HCT116 (cell line): ENCODE results near the gene USP32.

Experiments
- CEBPB ChIP-seq: IDR thresholded peaks from 2 replicates; pipeline ENCODE4 v1.6.1; 2012; ENCODE audit warnings: low read depth
- EGR1 ChIP-seq: IDR thresholded peaks from 2 replicates; pipeline ENCODE4 v1.6.1; 2012; ENCODE audit warnings: low read depth
- JUND ChIP-seq: IDR thresholded peaks from 2 replicates; pipeline ENCODE4 v1.6.1; 2012
- POLR2AphosphoS5 ChIP-seq: IDR thresholded peaks from 2 replicates; pipeline ENCODE4 v1.6.1; 2011; ENCODE audit warnings: mild to moderate bottlenecking, low read depth, low read length, moderate library complexity
- RAD21 ChIP-seq: IDR thresholded peaks from 2 replicates; pipeline ENCODE4 v1.6.1; 2012; ENCODE audit warnings: low read depth, mild to moderate bottlenecking
- SIN3A ChIP-seq: IDR thresholded peaks from 2 replicates; pipeline ENCODE4 v1.6.1; 2012; ENCODE audit warnings: low read depth
- TF ChIP-seq, protein P1 (sequence below), 3 experiments: fragments of 200-600 bp in 1 of 3; sonication (generic) in 1 of 3; IDR thresholded peaks in 2 of 3; conservative IDR thresholded peaks in 1 of 3; 2 replicates each; pipeline ENCODE4 v1.5.1; 2012 to 2017; ENCODE audit warnings: low read depth in 2 of 3, low read length in 2 of 3, antibody characterized with exemption in 1 of 3, borderline replicate concordance in 1 of 3, control low read depth in 1 of 3, mild to moderate bottlenecking in 1 of 3, mixed read lengths in 1 of 3, mixed run types in 1 of 3, moderate library complexity in 1 of 3; ENCODE audit not compliant: insufficient read depth in 1 of 3
- TF ChIP-seq, protein P2 (sequence below): IDR thresholded peaks from 2 replicates; pipeline ENCODE4 v1.6.1; 2012

DNA sequence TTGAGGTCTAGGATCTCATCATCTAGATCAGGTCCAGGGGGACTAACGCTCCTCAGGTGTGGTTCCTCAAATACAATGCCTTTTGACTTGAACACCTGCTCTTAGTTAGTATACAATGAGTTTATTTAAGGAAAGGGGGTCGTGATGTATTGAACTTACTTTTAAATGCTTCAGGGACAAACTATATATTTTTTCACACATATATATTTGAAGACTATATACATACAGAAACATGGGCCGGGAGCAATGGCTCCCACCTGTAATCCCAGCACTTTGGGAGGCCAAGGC lies 11.5 kb upstream of the USP32 start:
- TF ChIP-seq, protein P1, sequence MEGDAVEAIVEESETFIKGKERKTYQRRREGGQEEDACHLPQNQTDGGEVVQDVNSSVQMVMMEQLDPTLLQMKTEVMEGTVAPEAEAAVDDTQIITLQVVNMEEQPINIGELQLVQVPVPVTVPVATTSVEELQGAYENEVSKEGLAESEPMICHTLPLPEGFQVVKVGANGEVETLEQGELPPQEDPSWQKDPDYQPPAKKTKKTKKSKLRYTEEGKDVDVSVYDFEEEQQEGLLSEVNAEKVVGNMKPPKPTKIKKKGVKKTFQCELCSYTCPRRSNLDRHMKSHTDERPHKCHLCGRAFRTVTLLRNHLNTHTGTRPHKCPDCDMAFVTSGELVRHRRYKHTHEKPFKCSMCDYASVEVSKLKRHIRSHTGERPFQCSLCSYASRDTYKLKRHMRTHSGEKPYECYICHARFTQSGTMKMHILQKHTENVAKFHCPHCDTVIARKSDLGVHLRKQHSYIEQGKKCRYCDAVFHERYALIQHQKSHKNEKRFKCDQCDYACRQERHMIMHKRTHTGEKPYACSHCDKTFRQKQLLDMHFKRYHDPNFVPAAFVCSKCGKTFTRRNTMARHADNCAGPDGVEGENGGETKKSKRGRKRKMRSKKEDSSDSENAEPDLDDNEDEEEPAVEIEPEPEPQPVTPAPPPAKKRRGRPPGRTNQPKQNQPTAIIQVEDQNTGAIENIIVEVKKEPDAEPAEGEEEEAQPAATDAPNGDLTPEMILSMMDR (IDR thresholded peaks at IDR 0.05 in 2 of 3, conservative IDR thresholded peaks at IDR 0.05 in 1 of 3; ENCODE audit: borderline replicate concordance in 1 of 3, insufficient read depth in 1 of 3, low read depth in 2 of 3, low read length in 2 of 3), result no peak
- no peak for TF ChIP-seq CEBPB
- TF ChIP-seq EGR1, result no peak
- no peak for TF ChIP-seq POLR2AphosphoS5
- TF ChIP-seq RAD21, result no peak
- no peak for TF ChIP-seq SIN3A
- TF ChIP-seq, protein P2, sequence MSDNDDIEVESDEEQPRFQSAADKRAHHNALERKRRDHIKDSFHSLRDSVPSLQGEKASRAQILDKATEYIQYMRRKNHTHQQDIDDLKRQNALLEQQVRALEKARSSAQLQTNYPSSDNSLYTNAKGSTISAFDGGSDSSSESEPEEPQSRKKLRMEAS, result no peak
- no peak for TF ChIP-seq JUND
